ENCODE data around the gene PLB1. TPM values are rescaled to one million over a fixed set of nuclear protein-coding genes. Genes with fewer than 3 reads are reported as not detected.

The PLB1 gene
- total and polyA plus RNA-seq, 2 donors (not counting 1 experiment from before 2014, with no cell fraction given), result 0.25 to 0.51 TPM

- H3K4me3 Mint-ChIP-seq, result no peak overlapping the region
- H3K9me3 ChIP-seq (ENCODE audit: control extremely low read depth in 1 of 3, control insufficient read depth in 2 of 3, insufficient read depth in 1 of 3, low read length in 2 of 3), result no peaks in the 10 kb centered on the region
- no peaks in the 10 kb centered on the region for H3K36me3 ChIP-seq (replicated peaks in 1 of 2; ENCODE audit: control extremely low read depth in 1 of 2, control insufficient read depth in 1 of 2, extremely low read depth in 1 of 2, insufficient read depth in 2 of 2, low read length in 1 of 2)
- H3K9ac ChIP-seq (ENCODE audit: low read length), result no peak overlapping the region
- ChIA-PET POLR2A (no interaction called here), CTCF (interaction anchor here (1.2 to 2.2 kb wide), 2 partner anchors 11 to 744 kb away, joined by 3 to 9 read pairs; no protein-coding TSS in a partner anchor)
- no peaks in the 10 kb centered on the region for H3K4me1 ChIP-seq (ENCODE audit: control insufficient read depth in 2 of 2, insufficient read depth in 2 of 2, low read length in 2 of 2)
- no peak overlapping the region for H3K27ac Mint-ChIP-seq
- no peak overlapping the region for H3K4me2 ChIP-seq (replicated peaks; ENCODE audit: low read depth, low read length, poor library complexity, severe bottlenecking)
- H3K27ac ChIP-seq (ENCODE audit: low read length in 2 of 2), result no peak overlapping the region
- no peaks in the 10 kb centered on the region for H4K20me1 ChIP-seq (ENCODE audit: control insufficient read depth, insufficient read depth, low read length, poor library complexity, severe bottlenecking)
- no peak overlapping the region for H3K4me3 ChIP-seq (ENCODE audit: control extremely low read depth in 1 of 5, extremely low read depth in 1 of 5, insufficient read depth in 1 of 5, low read depth in 2 of 5, low read length in 4 of 5)
- DNase-seq, result no peak
- no peaks in the 10 kb centered on the region for H3K4me1 Mint-ChIP-seq
- intact Hi-C loops (cut with micrococcal nuclease), result no loop called here
- TF ChIP-seq, protein P1, sequence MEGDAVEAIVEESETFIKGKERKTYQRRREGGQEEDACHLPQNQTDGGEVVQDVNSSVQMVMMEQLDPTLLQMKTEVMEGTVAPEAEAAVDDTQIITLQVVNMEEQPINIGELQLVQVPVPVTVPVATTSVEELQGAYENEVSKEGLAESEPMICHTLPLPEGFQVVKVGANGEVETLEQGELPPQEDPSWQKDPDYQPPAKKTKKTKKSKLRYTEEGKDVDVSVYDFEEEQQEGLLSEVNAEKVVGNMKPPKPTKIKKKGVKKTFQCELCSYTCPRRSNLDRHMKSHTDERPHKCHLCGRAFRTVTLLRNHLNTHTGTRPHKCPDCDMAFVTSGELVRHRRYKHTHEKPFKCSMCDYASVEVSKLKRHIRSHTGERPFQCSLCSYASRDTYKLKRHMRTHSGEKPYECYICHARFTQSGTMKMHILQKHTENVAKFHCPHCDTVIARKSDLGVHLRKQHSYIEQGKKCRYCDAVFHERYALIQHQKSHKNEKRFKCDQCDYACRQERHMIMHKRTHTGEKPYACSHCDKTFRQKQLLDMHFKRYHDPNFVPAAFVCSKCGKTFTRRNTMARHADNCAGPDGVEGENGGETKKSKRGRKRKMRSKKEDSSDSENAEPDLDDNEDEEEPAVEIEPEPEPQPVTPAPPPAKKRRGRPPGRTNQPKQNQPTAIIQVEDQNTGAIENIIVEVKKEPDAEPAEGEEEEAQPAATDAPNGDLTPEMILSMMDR (IDR thresholded peaks at IDR 0.05), result no peak
- no peak for TF ChIP-seq EZH2 (IDR thresholded peaks at IDR 0.05; ENCODE audit: borderline replicate concordance, insufficient read depth, low read depth, low read length, poor library complexity, severe bottlenecking)
- no peaks in the 10 kb centered on the region for H3K9me3 Mint-ChIP-seq (ENCODE audit: insufficient read depth)
- no peak overlapping the region for H2AFZ ChIP-seq (ENCODE audit: insufficient read depth, low read depth, low read length, poor library complexity, severe bottlenecking)
- 51% methylated on average over 5 of the region's 8 CpGs for WGBS (ENCODE audit: insufficient coverage)
- peaks cover 0 to 2% (median 0%) of the 10 kb centered on the region in 4 experiments for H3K27me3 ChIP-seq (replicated peaks in 1 of 4; ENCODE audit: control extremely low read depth in 1 of 4, control insufficient read depth in 3 of 4, insufficient read depth in 4 of 4, low read length in 3 of 4)
- peaks cover 12% of the 10 kb centered on the region for H3K27me3 Mint-ChIP-seq
- no peaks in the 10 kb centered on the region for H3K79me2 ChIP-seq (ENCODE audit: control insufficient read depth, insufficient read depth, low read length)
- no peak for ATAC-seq (ENCODE audit: low read depth)
These were observed 47.7 kb upstream of the PLB1 start for GRCh38 chr2:28447943-28448792.

- 90% methylated on average over 3 of the region's 3 CpGs for WGBS (ENCODE audit: insufficient coverage)
- Mint-ChIP-seq H3K4me1 (no peaks in the 10 kb centered on the region), H3K4me3 (no peak overlapping the region), H3K27me3 (peaks cover 8% of the 10 kb centered on the region), H3K9me3 (ENCODE audit: insufficient read depth) (no peaks in the 10 kb centered on the region), H3K27ac (no peak overlapping the region)
- no peak overlapping the region for H3K4me2 ChIP-seq (replicated peaks; ENCODE audit: low read depth, low read length, poor library complexity, severe bottlenecking)
- no peaks in the 10 kb centered on the region for H3K36me3 ChIP-seq (replicated peaks in 1 of 2; ENCODE audit: control extremely low read depth in 1 of 2, control insufficient read depth in 1 of 2, extremely low read depth in 1 of 2, insufficient read depth in 2 of 2, low read length in 1 of 2)
- TF ChIP-seq EZH2 (IDR thresholded peaks at IDR 0.05; ENCODE audit: borderline replicate concordance, insufficient read depth, low read depth, low read length, poor library complexity, severe bottlenecking), result no peak
- TF ChIP-seq, protein P1 (IDR thresholded peaks at IDR 0.05), result no peak
- ChIA-PET POLR2A (no interaction called here), CTCF (interaction anchor here (1.2 to 2.2 kb wide), 2 partner anchors 10 to 745 kb away, joined by 3 to 9 read pairs; no protein-coding TSS in a partner anchor)
- no peak for DNase-seq
- ATAC-seq (ENCODE audit: low read depth), result no peak
- H3K9ac ChIP-seq (ENCODE audit: low read length), result no peak overlapping the region
- intact Hi-C loops (cut with micrococcal nuclease), result no loop called here
- H3K27ac ChIP-seq (ENCODE audit: low read length in 2 of 2), result no peak overlapping the region
- H3K27me3 ChIP-seq (replicated peaks in 1 of 4; ENCODE audit: control extremely low read depth in 1 of 4, control insufficient read depth in 3 of 4, insufficient read depth in 4 of 4, low read length in 3 of 4), result peaks cover 0 to 2% (median 0%) of the 10 kb centered on the region in 4 experiments
- H3K79me2 ChIP-seq (ENCODE audit: control insufficient read depth, insufficient read depth, low read length), result no peaks in the 10 kb centered on the region
- H4K20me1 ChIP-seq (ENCODE audit: control insufficient read depth, insufficient read depth, low read length, poor library complexity, severe bottlenecking), result no peaks in the 10 kb centered on the region
- no peak overlapping the region for H2AFZ ChIP-seq (ENCODE audit: insufficient read depth, low read depth, low read length, poor library complexity, severe bottlenecking)
- H3K4me1 ChIP-seq (ENCODE audit: control insufficient read depth in 2 of 2, insufficient read depth in 2 of 2, low read length in 2 of 2), result no peaks in the 10 kb centered on the region
- no peak overlapping the region for H3K4me3 ChIP-seq (ENCODE audit: control extremely low read depth in 1 of 5, extremely low read depth in 1 of 5, insufficient read depth in 1 of 5, low read depth in 2 of 5, low read length in 4 of 5)
- H3K9me3 ChIP-seq (ENCODE audit: control extremely low read depth in 1 of 3, control insufficient read depth in 2 of 3, insufficient read depth in 1 of 3, low read length in 2 of 3), result no peaks in the 10 kb centered on the region
These were observed 47.1 kb upstream of the PLB1 start for GRCh38 chr2:28448793-28449100.
